ENCODE results near the gene DCP1A.
"Not testable (repeated sequence)": the region's sequence is repeated elsewhere in the genome, so short reads cannot be mapped to it uniquely, and the experiment has no call there.

The DCP1A gene

DNA sequence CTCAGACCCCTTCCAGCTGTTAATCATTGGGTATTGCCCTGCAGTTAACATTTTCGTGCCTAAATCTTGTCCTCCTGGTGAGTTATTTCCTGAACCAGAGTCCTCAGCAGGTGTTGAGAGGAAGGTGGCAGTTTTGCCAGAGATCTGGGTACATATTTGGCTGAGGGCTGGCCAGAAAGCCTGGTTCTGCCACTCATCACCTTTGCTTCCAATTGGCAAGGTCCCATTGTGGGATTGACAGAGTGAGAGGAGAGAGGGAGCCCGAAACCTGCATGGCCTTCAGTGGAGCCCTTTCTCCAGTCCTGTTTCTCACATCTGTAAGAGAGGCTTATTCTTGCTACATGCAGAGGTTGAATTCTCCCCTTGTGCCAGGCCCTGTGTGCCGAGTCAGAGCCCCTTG lies 82.6 kb downstream of the DCP1A start:
- DNase-seq (ENCODE audit: low spot score) = no peak

DNA sequence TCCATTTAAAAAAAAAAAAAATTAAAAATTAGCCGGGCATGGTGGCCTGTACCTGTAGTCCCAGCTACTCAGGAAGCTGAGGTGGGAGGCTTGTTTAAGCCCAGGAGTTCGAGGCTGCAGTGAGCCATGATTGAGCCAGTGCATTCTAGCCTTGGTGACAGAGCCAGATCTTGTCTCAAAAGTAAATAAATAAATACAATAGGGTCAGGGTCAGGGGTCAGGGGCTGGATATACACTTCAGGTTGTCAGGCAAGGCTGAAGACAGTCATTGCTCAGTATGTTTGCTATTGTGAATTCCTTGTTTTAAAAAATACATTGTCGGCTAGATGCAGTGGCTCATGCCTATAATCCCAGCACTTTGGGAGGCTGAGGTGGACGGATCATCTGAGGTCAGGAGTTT lies 83.4 kb downstream of the DCP1A start:
- no peak for DNase-seq (ENCODE audit: low spot score)

DNA sequence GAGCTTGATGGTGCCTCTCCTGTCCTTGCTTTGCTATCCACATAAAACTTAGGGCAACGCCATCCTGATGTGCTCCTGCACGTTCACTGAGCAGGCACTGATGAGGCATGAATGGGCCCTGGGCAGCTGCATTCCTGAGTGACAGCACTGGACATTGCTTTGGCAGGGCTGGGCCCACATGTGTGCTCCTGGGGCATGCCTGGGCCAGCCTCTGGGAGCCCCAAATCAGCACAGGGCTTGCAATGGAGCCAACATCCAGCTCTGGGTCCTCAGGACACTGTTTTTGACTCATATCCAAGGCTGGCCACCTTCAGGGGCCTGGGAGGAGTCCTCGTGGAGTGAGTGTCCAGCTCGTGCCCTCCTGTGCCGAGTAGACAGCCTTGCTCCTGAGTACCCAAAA lies 85.6 kb downstream of the DCP1A start:
- DNase-seq (ENCODE audit: low spot score) = no peak

DNA sequence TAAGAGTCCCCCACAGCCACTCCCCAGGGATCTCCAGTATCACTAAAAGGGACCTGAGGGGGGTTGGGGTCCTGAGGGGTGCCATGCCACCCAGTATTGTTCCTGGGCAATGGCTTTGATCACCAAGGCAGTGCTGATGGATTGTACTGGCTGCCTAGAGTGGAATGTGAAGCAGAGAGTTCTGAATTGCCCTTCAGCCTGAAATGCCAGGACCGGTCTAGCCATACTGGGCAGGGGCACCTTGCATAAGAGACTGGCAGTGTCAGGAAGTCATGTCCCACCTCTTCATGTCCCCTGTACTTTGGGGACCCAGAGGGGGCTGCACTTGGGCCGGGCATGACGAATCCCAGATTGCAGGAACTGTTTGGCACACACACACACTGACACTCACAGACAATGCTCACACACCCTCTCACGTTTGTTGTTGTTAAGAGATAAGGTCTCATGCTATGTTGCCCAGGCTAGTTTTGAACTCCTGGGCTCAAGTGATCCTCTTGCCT lies 87.0 kb downstream of the DCP1A start:
- no peak for DNase-seq (ENCODE audit: low spot score)

DNA sequence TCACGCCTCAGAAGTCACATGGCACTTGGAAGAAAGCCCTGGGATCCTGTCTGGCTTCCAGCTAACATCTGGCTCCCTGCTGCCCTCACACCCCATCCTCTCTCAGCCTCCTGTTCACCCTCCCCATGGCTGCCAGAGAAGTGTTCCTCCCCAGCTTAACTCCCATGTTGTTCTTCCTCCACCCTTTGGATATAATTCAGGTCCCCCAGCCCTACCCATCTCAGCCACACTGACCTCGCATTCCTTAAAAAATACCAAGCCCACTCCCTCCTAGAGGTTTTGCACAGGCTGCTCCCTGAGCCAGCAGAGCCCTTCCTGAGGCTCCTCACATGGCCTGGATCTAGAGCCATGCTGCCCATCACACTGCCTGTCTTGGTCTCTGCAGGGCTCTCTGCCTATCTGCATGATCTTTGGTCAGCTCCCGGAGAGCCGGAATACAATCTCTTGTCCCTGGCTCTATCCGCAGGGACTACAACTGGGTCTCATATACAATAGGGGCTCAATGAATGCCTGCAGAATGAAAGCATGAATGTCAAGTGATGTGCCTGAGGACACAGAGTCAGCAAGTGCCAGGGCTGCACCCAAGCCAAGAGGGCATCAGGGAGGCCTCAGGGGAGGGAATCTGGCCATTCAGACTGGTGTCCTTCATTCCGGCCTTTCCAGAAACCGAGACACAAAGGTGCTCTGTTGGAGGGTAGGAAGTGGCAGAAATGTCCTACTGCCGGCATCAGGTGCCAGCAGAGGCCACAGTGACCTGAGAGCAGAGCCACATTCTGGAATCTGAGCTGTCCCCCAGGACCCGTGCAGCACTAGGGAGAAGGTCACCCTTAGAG lies 87.7 kb downstream of the DCP1A start:
- DNase-seq (ENCODE audit: low spot score) = peak; percentile 77

DNA sequence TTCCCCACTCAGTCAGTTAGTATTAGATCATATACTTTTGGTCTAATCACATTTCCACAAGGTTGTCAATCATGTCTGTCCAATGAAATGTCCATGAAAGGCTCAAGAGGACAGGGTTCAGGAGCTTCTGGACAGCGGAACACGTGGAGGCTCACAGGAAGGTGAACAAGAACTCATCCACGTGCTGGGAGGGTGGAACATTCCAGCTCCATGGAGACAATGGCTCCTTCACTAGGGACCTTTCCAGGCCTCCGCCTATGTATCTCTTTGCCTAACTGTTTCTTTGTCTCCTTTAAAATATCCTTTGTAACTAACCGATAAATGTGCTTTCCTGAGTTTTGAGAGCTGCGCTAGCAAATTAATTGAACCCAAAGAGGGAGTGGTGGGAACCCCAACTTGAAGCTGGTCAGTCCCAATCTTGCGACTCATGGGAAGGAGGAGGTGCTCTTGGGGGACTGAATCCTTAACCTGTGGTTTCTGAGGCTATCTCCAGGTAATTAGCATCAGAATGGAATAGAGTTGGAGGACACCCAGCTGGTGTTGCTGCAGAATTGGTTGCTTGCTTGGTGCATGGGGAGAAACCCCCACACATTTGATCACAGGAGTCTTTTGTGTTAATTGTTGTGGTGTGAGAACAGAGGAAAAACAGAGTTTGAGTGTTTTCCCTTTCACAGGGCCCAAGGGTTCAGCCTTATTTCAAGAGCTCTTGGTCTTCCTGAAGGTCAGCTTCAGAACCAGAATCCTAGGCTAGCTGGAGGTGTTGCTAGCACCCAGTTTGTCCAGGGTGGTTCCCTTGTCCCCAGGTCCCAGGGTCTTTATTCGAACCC lies 88.5 kb downstream of the DCP1A start:
- DNase-seq (ENCODE audit: low spot score) = peak; percentile 78

DNA sequence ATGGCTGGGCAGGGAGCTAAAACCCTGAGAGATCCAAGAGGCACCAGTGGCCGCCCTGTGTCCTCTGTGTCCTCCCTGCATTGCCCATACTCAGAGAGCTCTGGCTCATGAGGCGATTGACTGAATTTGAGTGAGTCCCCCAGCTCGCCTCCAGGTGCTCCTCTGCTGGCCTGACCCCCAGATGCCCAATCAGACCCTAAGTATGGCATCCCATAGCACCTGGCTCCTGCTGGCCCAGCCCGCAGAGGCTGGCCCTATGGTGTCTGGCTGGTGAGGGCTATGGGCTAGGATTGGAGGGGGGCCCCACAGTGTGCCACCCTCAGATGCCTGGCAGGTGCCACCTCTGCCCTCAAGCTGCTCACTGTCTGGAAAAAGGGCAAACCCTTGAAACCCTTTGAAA lies 89.9 kb downstream of the DCP1A start:
- DNase-seq (ENCODE audit: low spot score) = no peak

DNA sequence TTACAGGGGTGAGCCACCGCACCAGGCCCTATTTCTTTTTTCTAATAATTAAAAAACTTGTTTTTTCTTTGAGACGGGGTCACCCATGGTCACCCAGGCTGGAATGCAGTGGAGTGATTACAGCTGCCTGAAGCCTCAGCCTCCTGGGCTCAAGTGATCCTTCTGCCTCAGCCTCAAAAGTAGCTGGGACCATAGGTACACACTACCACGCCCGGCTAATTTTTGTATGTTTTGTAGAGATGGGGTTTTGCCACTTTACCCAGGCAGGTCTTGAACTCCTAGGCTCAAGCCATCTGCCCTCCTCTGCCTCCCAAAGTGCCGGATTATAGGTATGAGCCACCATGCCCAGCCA lies 90.7 kb downstream of the DCP1A start:
- DNase-seq (ENCODE audit: low spot score) = no peak

DNA sequence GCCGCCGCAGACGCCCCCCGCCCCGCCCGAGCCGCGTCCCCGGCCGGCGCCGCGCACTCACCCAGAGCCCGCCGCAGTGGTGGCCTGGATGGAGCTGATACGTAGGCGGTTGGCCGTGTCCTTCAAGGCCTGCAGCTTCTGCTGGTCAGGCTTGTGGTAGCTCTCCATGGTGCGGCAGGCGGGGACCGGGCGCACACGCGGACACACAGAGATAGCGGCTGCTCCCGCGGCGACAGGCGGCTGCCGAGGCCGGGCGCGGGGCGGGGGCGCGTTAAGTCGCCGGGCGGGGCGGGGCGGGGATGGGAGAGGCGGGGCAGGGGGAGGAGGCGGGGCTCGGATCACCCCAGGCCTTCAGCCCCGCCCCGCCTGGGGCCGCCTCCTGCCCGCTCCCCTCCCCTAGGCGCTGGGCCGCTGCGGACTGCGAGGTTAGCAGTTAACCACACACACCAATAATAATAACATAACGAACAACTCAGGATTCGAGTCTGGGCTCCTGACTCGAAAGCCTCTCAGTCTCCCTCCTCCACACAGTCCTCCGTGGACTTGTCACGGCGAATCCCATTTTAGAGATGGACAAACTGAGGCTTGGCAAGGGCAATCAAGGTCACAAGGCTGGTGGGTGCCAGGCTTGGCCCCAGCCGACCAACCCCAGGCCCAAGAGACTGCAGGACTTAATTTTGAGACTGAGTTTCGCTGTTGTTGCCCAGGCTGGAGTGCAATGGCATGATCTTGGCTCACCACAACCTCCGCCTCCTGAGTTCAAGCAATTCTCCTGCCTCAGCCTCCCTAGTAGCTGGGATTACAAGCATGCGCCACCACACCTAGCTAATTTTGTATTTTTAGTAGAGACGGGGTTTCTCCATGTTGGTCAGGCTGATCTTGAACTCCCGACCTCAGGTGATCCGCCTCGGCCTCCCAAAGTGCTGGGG lies 91.3 kb downstream of the DCP1A start, which contains the start of gene TKT:
TSS of gene TKT (minus strand) at position 248 of the 929 bp plus-strand sequence. CDS start at position 168, 80 bp downstream.
- peak; percentile 92 for DNase-seq (ENCODE audit: low spot score)

DNA sequence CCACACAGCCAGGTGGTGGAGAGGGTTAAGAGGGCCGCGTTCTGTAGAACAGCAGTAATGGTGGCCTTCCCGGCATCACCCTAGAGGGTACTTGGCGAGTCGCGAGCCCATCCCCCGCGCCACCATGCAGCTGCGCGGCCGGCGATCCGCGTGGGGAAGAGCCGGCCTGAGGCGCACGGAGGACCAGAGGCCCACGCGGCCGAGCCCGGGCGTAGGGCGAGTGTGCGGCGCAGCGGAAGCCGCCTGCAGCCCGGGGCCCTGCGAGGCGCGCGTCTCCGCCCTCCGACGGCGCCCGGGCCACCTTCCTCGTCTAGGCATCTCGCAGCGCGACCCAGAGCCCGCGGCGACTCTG lies 91.9 kb downstream of the DCP1A start:
- DNase-seq (ENCODE audit: low spot score) = peak; percentile 40

DNA sequence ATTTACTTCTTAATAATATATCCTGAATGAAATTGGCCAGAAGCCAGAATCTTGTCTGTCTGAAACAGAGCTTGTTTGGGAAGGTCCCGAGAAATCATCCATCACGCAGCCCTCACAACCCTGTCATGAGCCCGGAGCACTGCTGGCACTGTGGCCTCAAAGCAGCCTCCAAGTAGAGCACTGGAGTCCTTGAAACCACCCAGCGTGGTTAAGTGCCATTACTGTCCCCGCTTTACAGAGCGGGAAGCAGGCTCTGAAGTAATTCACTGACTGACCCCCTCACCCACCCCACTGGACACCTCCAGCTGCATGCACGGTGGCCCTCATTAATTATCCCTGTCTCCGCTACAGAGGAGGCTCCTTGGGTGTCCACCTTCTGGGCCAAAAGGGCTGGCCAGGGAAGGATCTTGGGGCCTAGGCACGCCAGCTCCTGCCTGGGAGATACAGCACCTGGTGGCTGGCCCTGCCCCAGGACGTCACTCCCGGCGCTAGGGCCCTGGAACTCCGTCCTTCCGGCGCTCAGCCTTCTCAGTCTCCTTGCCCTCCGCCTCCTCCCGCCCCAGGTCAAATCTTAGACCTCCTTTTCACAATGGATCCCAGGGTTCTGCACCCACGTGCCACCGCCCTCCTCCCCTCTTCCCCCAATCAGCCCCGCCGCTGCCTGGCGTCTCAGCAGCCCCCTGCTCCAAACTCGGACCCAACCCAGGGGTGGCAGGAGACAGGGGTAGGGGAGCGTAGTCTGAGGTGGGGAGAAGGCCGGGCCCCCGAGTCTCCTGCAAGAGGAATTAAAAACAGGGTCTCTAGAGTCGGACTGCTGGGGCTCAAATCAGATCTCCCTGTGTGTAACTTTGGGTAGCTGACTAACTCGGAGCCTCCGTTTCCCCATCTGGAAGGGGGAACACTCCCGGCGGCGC lies 92.6 kb downstream of the DCP1A start:
- peak; percentile 37 for DNase-seq (ENCODE audit: low spot score)

DNA sequence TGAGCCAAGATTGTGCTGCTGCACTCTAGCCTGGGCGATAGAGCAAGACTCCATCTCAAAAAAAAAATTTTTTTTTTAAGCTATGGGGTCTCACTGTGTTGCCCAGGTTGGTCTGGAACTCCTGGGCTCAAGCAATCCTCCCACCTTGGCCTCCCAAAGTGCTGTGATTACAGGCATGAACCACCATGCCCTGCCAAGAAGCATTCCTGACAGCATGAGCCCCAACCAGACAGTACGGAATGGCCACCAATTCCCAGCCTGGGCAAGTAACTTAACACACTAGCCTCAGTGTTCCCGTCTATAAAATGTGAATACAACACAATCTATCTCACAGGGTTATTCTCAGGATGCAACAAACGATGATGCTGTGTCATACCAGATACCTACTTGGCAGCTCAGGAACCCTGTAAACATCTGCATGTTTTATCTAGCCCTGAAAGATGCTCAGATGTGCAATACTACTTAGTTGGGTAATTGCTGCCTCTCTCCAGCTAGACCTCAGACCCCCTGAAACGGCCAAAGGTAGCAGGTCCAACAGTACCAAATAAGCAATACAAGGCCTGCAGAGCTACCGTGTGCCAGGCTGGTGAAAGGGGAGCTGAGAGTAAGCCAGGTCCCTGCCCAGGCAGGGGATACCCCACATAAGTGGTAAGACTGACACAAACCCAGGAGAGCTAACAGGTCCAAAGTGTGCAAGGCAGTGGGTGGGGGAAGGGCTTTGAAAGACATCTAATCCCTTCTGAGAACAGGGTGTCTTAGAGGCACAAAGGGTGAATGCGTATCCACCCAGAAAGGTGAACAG lies 93.4 kb downstream of the DCP1A start:
- DNase-seq (ENCODE audit: low spot score) = no peak

DNA sequence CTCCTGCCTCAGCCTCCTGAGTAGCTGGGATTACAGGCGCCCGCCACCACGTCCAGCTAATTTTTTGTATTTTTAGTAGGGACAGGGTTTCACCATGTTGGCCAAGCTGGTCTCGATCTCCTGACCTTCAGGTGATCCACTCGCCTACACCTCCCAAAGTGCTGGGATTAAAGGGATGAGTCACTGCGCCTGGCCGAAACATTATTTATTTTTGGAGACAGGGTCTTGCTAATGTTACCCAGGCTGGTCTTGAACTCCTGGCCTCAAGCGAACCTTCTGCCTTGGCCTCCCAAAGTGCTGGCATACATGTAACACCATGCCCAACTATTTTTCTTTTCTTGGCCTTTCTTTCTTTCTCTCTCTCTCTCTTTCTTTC lies 94.4 kb downstream of the DCP1A start:
- not testable (repeated sequence) for DNase-seq (ENCODE audit: low spot score)

DNA sequence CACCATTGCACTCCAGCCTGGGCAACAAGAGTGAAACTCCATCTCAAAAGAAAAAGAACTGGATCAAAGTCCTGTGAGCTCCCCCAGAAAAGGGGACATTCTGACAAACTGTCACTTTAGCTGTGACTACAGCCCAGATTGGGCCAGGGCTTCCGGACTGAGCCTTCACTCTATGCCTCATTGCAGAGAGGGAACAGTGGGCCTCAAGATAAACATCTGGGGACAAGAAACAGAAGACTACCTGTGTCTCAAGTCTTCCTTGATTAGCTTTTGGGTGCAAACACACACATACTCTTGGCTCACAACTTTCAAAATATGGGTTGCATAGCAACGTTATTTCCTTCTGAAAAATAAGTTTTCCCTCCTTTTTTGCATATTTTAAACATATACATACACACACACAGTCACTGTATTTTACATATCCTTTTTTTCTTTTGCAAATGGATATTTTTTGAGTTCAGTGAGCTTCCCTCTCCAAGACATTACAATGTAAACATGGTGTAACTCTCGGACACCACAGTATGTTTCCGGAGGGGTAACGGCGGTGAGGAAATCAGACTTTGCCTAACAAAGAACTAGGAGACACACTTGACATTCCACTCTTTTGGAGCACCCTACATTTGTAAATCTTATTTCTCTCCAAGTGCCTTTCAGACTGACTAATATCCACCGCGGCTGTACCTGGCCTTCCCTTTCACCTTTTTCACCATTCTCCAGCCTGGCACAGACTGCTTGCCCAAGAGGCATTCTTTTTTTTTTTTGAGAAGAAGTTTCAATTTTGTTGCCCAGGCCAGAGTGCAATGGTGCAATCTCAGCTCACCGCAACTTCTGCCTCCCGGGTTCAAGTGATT lies 95.0 kb downstream of the DCP1A start:
- no peak for DNase-seq (ENCODE audit: low spot score)

DNA sequence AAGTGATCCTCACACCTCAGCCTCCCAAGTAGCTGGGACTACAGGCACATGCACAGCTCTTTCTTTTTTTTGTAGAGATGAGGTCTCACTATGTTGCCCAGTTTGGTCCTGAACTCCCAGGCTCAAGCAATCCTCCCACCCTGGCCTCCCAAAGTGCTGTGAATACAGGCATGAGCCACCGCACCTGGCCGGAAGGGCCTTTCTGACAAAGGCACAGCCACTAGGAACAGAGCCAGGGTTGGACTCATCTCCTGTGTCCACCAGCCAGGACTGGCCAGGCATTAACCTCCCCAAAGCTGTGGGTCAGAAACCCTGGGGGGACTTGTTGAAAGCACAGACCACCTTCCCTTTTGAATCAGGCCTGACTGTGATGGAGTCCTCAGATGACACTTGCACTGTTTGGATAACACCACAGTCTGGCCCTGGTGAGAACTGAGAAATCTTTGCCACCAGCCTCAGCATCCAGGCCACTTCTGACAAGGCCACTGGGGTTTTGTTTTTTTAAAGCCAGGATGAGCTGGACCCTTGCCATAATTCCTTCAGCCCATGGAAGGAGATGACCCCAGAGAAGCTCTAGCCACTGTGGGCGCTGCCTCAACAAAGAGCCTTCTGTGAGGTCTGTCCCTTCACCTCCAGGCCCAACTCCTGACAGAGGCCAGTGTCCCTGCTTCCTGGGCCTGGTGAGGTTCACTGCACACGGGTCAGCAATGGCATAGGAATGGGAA lies 96.3 kb downstream of the DCP1A start:
- no peak for DNase-seq (ENCODE audit: low spot score)

DNA sequence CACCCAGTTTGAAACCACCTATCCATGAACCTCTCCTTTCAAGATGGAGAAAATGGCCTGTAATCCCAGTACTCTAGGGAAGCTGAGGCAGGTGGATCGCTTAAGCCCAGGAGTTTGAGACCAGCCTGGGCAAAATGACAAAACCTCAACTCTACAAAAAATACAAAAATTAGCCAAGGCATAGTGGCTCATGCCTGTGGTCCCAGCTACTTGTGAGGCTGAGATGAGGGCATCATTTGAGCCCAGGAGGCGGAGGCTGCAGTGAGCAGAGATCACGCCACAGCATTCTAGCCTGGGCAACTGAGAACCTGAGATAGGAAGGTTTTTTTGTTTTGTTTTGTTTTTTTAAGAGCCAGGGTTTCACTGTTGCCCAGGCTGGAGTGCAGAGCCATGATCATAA lies 96.9 kb downstream of the DCP1A start:
- DNase-seq (ENCODE audit: low spot score) = no peak

DNA sequence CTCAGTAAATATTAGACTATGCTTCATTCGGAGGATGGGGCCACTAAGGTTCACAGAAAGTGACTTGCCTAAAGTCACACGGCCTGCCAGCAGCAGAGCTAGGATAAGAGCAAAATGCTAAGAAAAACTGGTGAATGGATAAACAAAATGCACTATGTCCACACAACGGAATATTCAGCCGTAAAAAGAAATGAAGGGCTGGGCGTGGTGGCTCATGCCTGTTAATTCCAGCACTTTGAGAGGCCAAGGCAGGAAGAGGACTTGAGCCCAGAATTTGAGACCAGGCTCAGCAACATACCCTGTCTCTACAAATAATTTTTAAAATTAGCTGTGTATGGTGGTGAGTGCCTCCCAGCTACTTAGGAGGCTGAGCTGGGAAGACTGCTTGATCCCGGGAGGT lies 99.2 kb downstream of the DCP1A start:
- no peak for DNase-seq (ENCODE audit: low spot score)

DNA sequence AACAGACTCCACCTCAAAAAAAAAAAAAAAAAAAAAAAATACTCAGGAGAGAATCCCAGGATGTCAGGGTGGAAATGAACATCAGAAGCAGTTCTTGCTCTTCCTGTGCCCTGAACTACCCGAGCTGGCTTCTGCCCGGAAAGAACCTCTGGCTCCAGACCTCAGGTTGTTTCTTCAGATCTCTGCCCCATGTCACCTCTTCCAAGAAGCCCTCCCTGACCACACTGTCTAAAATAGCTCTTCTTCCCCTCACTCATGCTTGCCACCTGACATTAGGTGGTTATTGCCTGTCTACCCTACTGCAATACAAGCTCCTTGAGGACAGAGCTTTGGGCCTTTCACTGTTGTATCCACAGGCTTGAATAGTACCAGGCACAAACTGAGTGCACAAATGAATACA lies 99.7 kb downstream of the DCP1A start:
- DNase-seq (ENCODE audit: low spot score) = no peak

DNA sequence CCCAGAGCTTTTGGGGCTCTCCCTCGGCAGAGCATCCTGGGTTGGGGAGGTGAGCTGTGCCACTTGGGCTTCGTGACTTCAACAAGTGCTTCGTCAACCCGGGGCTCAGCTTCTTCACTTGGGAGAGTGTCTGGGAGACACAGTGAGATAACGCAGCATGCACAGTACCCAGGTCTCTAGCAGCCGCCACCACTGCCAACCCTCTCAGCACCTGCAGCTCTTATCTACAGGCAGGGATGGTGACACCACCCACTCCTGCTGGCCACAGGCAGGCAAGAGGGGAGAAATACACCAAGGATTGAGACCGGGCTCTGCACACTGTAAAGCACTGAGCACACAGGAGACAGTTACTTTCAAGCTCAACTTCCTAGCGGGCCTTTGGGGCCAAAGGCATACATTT lies 103.1 kb downstream of the DCP1A start:
- no peak for DNase-seq (ENCODE audit: low spot score)

All from globus pallidus (tissue), 1 donor.